ENCODE measurements around the gene C3orf33. TPM values are rescaled to one million over a fixed set of nuclear protein-coding genes. Genes with fewer than 3 reads are reported as not detected.

C3orf33 gene
- total RNA-seq, 3 donors from 2014 or later, result 1.7 to 3.3 (median 2.0) TPM

GRCh38 chr3:155736381-155736780 is 69.7 kb downstream of the C3orf33 start:
- Histone ChIP-seq H3K36me3 (ENCODE audit: low read depth) (no peaks in the 10 kb centered on the region), H3K4me3 (no peak overlapping the region), H3K4me1 (ENCODE audit: low read depth) (peaks cover 9% of the 10 kb centered on the region), H3K9me3 (no peaks in the 10 kb centered on the region)
- ATAC-seq (no peak), DNase-seq (no peak)
- intact Hi-C loops (cut with DNase I, micrococcal nuclease), result no loop called here
- TF ChIP-seq, protein P1, sequence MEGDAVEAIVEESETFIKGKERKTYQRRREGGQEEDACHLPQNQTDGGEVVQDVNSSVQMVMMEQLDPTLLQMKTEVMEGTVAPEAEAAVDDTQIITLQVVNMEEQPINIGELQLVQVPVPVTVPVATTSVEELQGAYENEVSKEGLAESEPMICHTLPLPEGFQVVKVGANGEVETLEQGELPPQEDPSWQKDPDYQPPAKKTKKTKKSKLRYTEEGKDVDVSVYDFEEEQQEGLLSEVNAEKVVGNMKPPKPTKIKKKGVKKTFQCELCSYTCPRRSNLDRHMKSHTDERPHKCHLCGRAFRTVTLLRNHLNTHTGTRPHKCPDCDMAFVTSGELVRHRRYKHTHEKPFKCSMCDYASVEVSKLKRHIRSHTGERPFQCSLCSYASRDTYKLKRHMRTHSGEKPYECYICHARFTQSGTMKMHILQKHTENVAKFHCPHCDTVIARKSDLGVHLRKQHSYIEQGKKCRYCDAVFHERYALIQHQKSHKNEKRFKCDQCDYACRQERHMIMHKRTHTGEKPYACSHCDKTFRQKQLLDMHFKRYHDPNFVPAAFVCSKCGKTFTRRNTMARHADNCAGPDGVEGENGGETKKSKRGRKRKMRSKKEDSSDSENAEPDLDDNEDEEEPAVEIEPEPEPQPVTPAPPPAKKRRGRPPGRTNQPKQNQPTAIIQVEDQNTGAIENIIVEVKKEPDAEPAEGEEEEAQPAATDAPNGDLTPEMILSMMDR (IDR thresholded peaks at IDR 0.05), result no peak

DNA sequence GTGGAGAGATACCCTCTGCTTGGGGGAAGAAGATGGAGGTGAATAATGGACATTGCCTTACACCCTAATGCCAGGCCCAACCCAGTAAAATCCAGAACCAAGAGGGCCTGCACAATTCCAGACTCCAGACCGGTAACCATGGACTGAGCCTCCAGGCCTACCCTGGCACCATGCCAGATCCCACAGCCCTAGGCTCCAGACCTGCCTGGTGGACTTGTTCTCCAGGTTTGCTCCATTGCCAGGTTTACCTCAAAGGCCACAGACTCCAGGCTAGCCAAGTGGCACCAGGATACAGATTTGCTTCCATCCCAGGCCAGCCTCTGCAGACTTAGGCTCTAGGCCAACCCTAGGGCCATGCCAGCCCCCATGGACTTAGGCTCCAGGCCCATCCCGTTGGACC is 75.2 kb downstream of the C3orf33 start:
- Histone ChIP-seq H3K9me3 (no peaks in the 10 kb centered on the region), H3K4me3 (no peak overlapping the region), H3K36me3 (ENCODE audit: low read depth) (no peaks in the 10 kb centered on the region), H3K4me1 (ENCODE audit: low read depth) (no peaks in the 10 kb centered on the region)
- ATAC-seq (no peak), DNase-seq (no peak)
- intact Hi-C loops (cut with DNase I, micrococcal nuclease), result no loop called here
- TF ChIP-seq, protein P1 (IDR thresholded peaks at IDR 0.05), result no peak

GRCh38 chr3:155727836-155728235 is 78.2 kb downstream of the C3orf33 start:
- DNase-seq, result no peak
- Histone ChIP-seq H3K36me3 (ENCODE audit: low read depth) (no peaks in the 10 kb centered on the region), H3K9me3 (no peaks in the 10 kb centered on the region), H3K4me3 (no peak overlapping the region), H3K4me1 (ENCODE audit: low read depth) (no peaks in the 10 kb centered on the region)
- TF ChIP-seq, protein P1 (IDR thresholded peaks at IDR 0.05), result no peak
- intact Hi-C loops (cut with DNase I, micrococcal nuclease), result no loop called here
- no peak for ATAC-seq

- Histone ChIP-seq H3K4me1 (ENCODE audit: low read depth) (no peaks in the 10 kb centered on the region), H3K9me3 (peaks cover 16% of the 10 kb centered on the region), H3K4me3 (no peak overlapping the region), H3K36me3 (ENCODE audit: low read depth) (peaks cover 5% of the 10 kb centered on the region)
- intact Hi-C loops (cut with DNase I, micrococcal nuclease), result no loop called here
- TF ChIP-seq, protein P1 (IDR thresholded peaks at IDR 0.05), result no peak
- ATAC-seq (peak; percentile 66), DNase-seq (peak in 1 of 3 donors; percentile 9)
Measured at GRCh38 chr3:155714295-155714718, 91.8 kb downstream of the C3orf33 start.

Other genes starting within 250 kb of the C3orf33 start
- 10 to 100 TPM in 2 of 3 donors, 1 to 10 TPM in 1; 4.2 to 13.2 (median 10.2) TPM for gene PLCH1, start 61.2 kb downstream of the C3orf33 start, total RNA-seq
- gene SLC33A1, start 48.1 kb upstream of the C3orf33 start, total RNA-seq, result 10 to 100 TPM; 25.8 to 31.0 (median 27.8) TPM
- gene GMPS, start 64.4 kb upstream of the C3orf33 start, total RNA-seq, result 10 to 100 TPM; 20.2 to 44.7 (median 35.4) TPM